ENCODE data around the gene EHD4.

Gene EHD4

DNA sequence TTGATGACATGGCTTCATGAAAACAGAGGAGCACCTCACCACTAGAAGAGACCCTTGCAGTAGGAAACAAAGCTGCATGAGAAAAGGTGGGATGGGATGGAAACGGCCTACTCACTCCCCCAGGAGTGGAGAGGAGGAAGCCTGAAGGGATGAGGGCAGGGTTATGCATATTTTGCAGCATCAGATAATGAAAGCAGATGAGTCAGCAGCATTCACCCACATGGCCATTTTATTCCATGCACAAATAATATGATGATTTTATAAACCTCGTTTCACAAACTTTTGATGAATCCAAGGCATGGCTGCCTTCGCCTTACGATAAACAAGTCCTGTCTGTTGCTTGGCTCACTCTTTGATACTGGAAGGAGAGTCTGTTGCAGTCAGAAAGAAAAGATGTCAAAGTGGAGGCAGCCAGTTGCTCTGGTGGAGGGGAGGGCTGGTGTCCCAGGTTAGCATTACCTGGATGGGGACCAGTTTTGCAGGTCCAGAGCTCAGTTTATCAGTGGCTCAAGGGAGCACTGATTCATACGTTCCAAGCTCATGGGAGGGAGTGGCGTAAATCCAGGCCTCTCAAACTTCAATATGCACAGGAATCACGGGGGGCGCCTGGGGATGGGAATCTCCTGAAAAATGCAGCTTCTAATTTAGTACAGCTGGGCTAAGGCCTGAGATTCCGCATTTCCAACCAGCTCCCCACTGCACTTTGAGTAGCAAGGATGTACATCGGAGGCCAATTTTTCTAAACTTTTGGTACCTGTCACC, 9.2 kb upstream of the EHD4 start:
- Histone ChIP-seq H3K4me3 (ENCODE audit: low read depth in 1 of 5, low read length in 5 of 5) (no peak overlapping the region), H3K9me3 (ENCODE audit: control insufficient read depth in 5 of 5, low read length in 5 of 5) (no peaks in the 10 kb centered on the region), H3K9ac (ENCODE audit: low read length in 5 of 5) (no peak overlapping the region), H3K27me3 (ENCODE audit: control insufficient read depth in 5 of 5, insufficient read depth in 4 of 5, low read length in 5 of 5) (no peaks in the 10 kb centered on the region), H3K27ac (ENCODE audit: low read depth, low read length) (no peak overlapping the region), H3K4me1 (ENCODE audit: control insufficient read depth in 5 of 5, insufficient read depth in 5 of 5, low read length in 5 of 5) (peaks cover 1 to 17% (median 13%) of the 10 kb centered on the region in 5 donors), H3K36me3 (ENCODE audit: control insufficient read depth in 5 of 5, insufficient read depth in 5 of 5, low read length in 5 of 5) (no peaks in the 10 kb centered on the region)

DNA sequence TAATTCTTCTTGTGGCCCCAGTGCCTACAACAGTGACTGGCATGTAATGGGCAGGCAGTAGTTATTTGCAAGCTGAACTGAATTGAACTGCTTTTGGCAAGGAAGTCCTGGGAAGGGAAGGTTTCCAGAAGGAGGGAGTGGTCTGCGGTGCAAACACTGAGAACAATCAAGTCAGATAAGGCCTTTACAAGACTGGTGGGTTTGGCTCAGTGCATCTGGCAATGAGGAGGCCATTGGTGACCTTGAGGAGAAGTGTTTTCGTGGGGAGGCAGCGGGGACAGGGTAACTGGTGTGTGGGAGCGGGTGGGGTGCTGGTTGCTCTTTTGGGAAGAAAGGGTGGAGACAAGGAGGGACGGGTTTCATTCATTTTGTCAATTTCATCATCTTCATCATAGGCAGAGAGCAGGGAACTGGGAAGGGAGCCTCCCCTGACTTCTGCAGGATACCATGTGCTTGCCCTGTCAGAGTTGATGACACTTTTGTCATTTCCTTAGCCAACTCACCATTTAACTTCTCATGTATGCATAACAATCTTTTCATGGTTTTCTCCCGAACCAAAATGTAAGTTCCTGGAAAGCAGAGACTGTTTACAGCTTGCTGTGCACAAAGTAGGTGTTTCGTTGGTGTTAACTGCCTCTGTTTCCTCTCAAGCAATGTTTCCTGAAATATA, 8.4 kb upstream of the EHD4 start:
- Histone ChIP-seq H3K27me3 (ENCODE audit: control insufficient read depth in 5 of 5, insufficient read depth in 4 of 5, low read length in 5 of 5) (no peaks in the 10 kb centered on the region), H3K4me1 (ENCODE audit: control insufficient read depth in 5 of 5, insufficient read depth in 5 of 5, low read length in 5 of 5) (peaks cover 1 to 17% (median 13%) of the 10 kb centered on the region in 5 donors), H3K9me3 (ENCODE audit: control insufficient read depth in 5 of 5, low read length in 5 of 5) (no peaks in the 10 kb centered on the region), H3K27ac (ENCODE audit: low read depth, low read length) (no peak overlapping the region), H3K36me3 (ENCODE audit: control insufficient read depth in 5 of 5, insufficient read depth in 5 of 5, low read length in 5 of 5) (no peaks in the 10 kb centered on the region), H3K9ac (ENCODE audit: low read length in 5 of 5) (no peak overlapping the region), H3K4me3 (ENCODE audit: low read depth in 1 of 5, low read length in 5 of 5) (no peak overlapping the region)

DNA sequence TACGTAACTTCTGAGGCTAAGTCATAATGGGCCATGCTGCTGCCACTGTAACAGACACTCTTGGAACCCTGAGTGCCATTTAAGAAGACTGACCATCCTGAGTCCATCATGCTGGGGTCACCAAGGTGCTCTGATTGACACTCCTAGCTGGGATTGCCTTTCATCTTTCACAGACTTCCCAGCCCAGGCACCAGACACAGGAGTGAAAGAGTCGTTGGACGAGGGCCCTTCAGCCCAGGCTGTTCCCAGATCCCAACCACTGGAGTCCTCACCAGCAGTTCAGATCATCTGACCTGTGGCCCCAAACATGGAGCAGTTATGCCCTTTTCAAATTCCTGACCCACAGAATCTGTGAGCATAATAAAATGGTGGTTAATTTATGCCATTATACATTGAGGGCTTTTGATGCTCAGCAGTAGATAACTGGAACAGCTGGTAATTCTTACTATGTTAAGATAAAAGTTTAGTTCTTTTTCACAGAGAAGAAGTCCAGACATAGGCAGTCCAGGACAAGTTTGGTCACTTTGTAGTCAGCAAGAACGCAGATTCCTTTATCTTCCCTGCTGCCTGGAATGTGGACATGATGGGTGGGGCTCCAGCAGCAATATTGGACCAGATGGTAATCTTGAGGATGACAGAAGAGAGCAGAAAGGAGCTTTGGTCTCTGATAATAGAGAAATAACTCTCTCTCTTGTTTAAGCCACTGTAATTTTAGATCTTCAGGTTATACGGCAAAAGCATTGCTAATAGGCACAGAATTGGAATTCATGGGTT, 7.3 kb upstream of the EHD4 start:
- Histone ChIP-seq H3K36me3 (ENCODE audit: control insufficient read depth in 5 of 5, insufficient read depth in 5 of 5, low read length in 5 of 5) (no peaks in the 10 kb centered on the region), H3K27ac (ENCODE audit: low read depth, low read length) (no peak overlapping the region), H3K9ac (ENCODE audit: low read length in 5 of 5) (no peak overlapping the region), H3K9me3 (ENCODE audit: control insufficient read depth in 5 of 5, low read length in 5 of 5) (no peaks in the 10 kb centered on the region), H3K4me3 (ENCODE audit: low read depth in 1 of 5, low read length in 5 of 5) (no peak overlapping the region), H3K4me1 (ENCODE audit: control insufficient read depth in 5 of 5, insufficient read depth in 5 of 5, low read length in 5 of 5) (peaks cover 0 to 14% (median 10%) of the 10 kb centered on the region in 5 donors), H3K27me3 (ENCODE audit: control insufficient read depth in 5 of 5, insufficient read depth in 4 of 5, low read length in 5 of 5) (no peaks in the 10 kb centered on the region)

DNA sequence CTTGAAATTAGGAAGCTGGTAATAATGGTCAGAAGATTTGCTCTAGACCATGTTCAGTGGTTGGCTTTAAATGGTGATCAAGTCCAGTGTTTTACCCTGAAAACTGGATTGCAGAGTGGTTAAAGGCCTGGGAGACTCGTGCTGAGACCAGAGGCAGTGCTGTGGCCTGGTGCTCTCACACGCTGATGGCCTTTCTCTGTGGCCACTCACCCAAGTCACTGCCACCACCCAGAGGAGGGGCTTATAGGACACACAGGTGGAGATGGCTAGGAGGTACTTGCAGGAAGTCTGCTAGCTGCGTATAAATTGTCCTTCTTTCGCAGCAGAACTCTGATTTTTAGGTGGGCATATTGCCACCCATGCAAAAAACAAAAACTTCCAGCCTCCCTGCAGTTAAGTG, 6.2 kb upstream of the EHD4 start:
- H3K36me3 ChIP-seq (ENCODE audit: control insufficient read depth in 5 of 5, insufficient read depth in 5 of 5, low read length in 5 of 5), result no peaks in the 10 kb centered on the region
- peaks cover 0 to 14% (median 10%) of the 10 kb centered on the region in 5 donors for H3K4me1 ChIP-seq (ENCODE audit: control insufficient read depth in 5 of 5, insufficient read depth in 5 of 5, low read length in 5 of 5)
- no peaks in the 10 kb centered on the region for H3K9me3 ChIP-seq (ENCODE audit: control insufficient read depth in 5 of 5, low read length in 5 of 5)
- no peak overlapping the region for H3K9ac ChIP-seq (ENCODE audit: low read length in 5 of 5)
- H3K4me3 ChIP-seq (ENCODE audit: low read depth in 1 of 5, low read length in 5 of 5), result no peak overlapping the region
- H3K27me3 ChIP-seq (ENCODE audit: control insufficient read depth in 5 of 5, insufficient read depth in 4 of 5, low read length in 5 of 5), result no peaks in the 10 kb centered on the region
- H3K27ac ChIP-seq (ENCODE audit: low read depth, low read length), result no peak overlapping the region

DNA sequence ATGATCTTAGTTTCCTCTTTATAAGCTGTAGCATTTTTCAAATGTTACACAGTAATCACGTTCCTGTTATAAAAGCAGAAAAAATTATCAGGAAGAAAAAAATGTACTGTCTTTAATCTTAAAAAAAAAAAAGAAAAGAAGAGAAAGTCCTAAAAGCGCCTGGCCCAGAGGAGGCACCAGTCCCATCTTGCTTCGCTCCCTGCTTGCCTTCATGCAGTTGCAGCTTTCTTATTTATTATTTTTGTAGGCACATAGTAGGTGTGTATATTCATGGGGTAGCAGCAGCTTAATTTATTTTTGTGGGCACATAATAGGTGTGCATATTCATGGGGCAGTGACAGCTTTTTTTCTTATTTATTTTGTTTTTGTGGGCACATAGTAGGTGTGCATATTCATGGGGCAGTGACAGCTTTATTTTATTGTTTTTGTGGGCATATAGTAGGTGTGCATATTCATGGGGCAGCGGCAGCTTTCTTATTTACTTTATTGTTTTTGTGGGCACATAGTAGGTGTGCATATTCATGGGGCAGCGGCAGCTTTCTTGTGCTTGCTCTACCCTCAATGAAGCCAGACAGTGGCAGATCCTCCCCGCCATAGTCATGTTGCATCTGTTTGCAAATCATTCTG, 5.5 kb upstream of the EHD4 start:
- Histone ChIP-seq H3K4me1 (ENCODE audit: control insufficient read depth in 5 of 5, insufficient read depth in 5 of 5, low read length in 5 of 5) (peaks cover 0 to 14% (median 12%) of the 10 kb centered on the region in 5 donors), H3K9me3 (ENCODE audit: control insufficient read depth in 5 of 5, low read length in 5 of 5) (no peaks in the 10 kb centered on the region), H3K4me3 (ENCODE audit: low read depth in 1 of 5, low read length in 5 of 5) (no peak overlapping the region), H3K27me3 (ENCODE audit: control insufficient read depth in 5 of 5, insufficient read depth in 4 of 5, low read length in 5 of 5) (no peaks in the 10 kb centered on the region), H3K36me3 (ENCODE audit: control insufficient read depth in 5 of 5, insufficient read depth in 5 of 5, low read length in 5 of 5) (no peaks in the 10 kb centered on the region), H3K27ac (ENCODE audit: low read depth, low read length) (no peak overlapping the region), H3K9ac (ENCODE audit: low read length in 5 of 5) (no peak overlapping the region)

DNA sequence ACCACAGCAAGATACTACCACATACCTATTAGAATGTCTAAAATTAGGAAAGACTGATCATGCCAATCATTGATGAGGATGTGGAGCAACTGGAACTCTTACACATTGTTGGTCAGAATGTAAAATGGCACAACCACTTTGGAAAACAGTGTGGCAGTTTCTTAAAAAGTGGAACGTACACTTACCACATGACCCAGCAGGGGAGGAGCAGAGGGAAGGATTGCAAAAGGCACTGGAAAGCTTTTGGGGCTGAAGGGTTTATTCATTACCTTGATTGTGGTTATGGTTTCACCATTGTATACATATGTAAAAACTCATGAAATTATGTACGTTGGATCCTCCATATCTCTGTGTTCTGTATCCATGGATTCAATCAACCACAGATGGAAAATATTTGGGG, 3.3 kb upstream of the EHD4 start:
- Histone ChIP-seq H3K27ac (ENCODE audit: low read depth, low read length) (no peak overlapping the region), H3K4me1 (ENCODE audit: control insufficient read depth in 5 of 5, insufficient read depth in 5 of 5, low read length in 5 of 5) (peaks cover 0 to 27% (median 16%) of the 10 kb centered on the region in 5 donors), H3K9me3 (ENCODE audit: control insufficient read depth in 5 of 5, low read length in 5 of 5) (no peaks in the 10 kb centered on the region), H3K36me3 (ENCODE audit: control insufficient read depth in 5 of 5, insufficient read depth in 5 of 5, low read length in 5 of 5) (no peaks in the 10 kb centered on the region), H3K4me3 (ENCODE audit: low read depth in 1 of 5, low read length in 5 of 5) (no peak overlapping the region), H3K9ac (ENCODE audit: low read length in 5 of 5) (no peak overlapping the region), H3K27me3 (ENCODE audit: control insufficient read depth in 5 of 5, insufficient read depth in 4 of 5, low read length in 5 of 5) (no peaks in the 10 kb centered on the region)

DNA sequence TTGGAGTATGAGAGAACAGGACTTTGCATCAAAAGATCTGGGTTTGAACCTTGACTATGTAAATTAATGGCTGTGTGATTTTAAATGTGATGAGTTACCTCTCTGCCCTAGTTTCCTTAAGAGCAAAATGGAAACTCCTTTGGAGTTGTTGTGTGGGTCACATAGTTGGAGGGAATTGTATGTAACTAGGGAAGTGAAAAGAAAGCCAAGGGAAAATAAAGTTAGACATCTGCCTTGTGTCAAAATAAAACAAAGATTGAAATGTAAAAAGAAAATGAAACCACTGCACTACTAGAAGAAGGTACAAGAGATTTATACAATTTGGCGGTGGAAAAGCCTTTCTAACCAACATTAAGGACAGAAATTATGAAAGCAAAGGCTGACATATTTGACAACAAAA, 1.7 kb upstream of the EHD4 start:
- Histone ChIP-seq H3K4me1 (ENCODE audit: control insufficient read depth in 5 of 5, insufficient read depth in 5 of 5, low read length in 5 of 5) (peaks cover 0 to 33% (median 25%) of the 10 kb centered on the region in 5 donors), H3K36me3 (ENCODE audit: control insufficient read depth in 5 of 5, insufficient read depth in 5 of 5, low read length in 5 of 5) (no peaks in the 10 kb centered on the region), H3K27me3 (ENCODE audit: control insufficient read depth in 5 of 5, insufficient read depth in 4 of 5, low read length in 5 of 5) (no peaks in the 10 kb centered on the region), H3K27ac (ENCODE audit: low read depth, low read length) (no peak overlapping the region), H3K4me3 (ENCODE audit: low read depth in 1 of 5, low read length in 5 of 5) (no peak overlapping the region), H3K9me3 (ENCODE audit: control insufficient read depth in 5 of 5, low read length in 5 of 5) (no peaks in the 10 kb centered on the region), H3K9ac (ENCODE audit: low read length in 5 of 5) (no peak overlapping the region)

DNA sequence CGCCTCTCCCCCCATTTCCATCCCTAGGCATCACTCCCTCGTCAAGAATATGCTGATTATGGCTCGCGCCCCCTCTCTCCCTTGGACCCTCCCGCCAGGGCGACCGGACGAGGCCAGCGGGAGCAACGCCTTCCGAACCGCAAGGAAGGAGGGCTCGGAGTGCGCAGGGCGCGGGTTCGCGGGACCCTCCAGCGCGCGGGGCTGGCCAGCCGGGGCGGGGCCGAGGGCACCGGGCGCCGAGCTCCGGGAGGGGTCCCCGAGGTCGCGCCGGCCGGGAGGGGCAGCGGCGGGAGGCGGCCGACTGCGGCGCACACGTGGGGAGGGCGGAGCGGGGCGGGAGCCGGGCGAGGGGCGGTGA, 483 bp downstream of the EHD4 start:
- H3K9ac ChIP-seq (ENCODE audit: low read length in 5 of 5), result peak overlapping the region in 4 of 5 donors; percentile 80 to 97 (median 94)
- peaks cover 0 to 49% (median 46%) of the 10 kb centered on the region in 5 donors for H3K4me1 ChIP-seq (ENCODE audit: control insufficient read depth in 5 of 5, insufficient read depth in 5 of 5, low read length in 5 of 5)
- peak overlapping the region; percentile 83 for H3K27ac ChIP-seq (ENCODE audit: low read depth, low read length)
- H3K9me3 ChIP-seq (ENCODE audit: control insufficient read depth in 5 of 5, low read length in 5 of 5), result no peaks in the 10 kb centered on the region
- H3K4me3 ChIP-seq (ENCODE audit: low read depth in 1 of 5, low read length in 5 of 5), result peak overlapping the region; percentile 96 to 100 (median 98)
- no peaks in the 10 kb centered on the region for H3K36me3 ChIP-seq (ENCODE audit: control insufficient read depth in 5 of 5, insufficient read depth in 5 of 5, low read length in 5 of 5)
- no peaks in the 10 kb centered on the region for H3K27me3 ChIP-seq (ENCODE audit: control insufficient read depth in 5 of 5, insufficient read depth in 4 of 5, low read length in 5 of 5)

DNA sequence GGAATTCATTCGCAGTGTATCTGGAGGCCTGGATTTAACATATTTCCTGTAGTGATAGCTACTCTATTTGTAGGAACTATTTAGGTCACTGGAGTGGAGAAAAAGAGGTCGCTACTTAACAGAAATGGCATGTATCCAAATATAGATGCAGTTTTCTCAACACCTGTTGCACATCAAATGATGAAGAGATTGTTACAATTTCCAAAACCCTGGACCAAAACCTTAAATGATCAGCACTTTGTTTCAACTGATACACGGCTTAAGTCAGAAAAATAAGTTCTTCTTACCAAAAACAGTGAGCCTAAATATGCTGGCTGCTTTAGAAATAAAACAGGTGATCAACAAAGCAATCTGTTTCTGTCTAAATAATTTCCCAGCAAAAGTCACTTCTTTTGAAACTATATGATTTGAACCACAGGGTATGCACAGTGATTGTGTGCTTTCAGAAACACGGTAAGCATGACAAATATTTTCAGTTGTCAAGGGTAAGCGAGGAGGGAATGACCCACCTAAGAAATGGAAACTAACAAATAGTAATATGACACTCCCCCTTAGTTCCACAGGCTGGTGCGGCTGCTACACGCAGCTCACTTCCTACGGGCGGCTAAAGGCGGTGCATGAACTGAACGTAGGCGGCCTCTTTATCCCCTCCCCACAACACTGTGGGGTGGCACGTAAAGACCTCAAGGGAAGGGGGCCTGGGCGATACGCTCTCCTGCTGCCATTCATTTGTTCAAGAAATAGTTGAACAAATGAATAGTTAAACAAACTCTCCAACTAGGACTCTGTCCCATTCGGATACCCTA, 1.1 kb downstream of the EHD4 start:
- no peaks in the 10 kb centered on the region for H3K9me3 ChIP-seq (ENCODE audit: control insufficient read depth in 5 of 5, low read length in 5 of 5)
- H3K4me3 ChIP-seq (ENCODE audit: low read depth in 1 of 5, low read length in 5 of 5), result peak overlapping the region; percentile 96 to 100 (median 98)
- peak overlapping the region; percentile 83 for H3K27ac ChIP-seq (ENCODE audit: low read depth, low read length)
- no peaks in the 10 kb centered on the region for H3K36me3 ChIP-seq (ENCODE audit: control insufficient read depth in 5 of 5, insufficient read depth in 5 of 5, low read length in 5 of 5)
- H3K4me1 ChIP-seq (ENCODE audit: control insufficient read depth in 5 of 5, insufficient read depth in 5 of 5, low read length in 5 of 5), result peaks cover 0 to 55% (median 50%) of the 10 kb centered on the region in 5 donors
- H3K9ac ChIP-seq (ENCODE audit: low read length in 5 of 5), result peak overlapping the region in 4 of 5 donors; percentile 80 to 97 (median 90)
- H3K27me3 ChIP-seq (ENCODE audit: control insufficient read depth in 5 of 5, insufficient read depth in 4 of 5, low read length in 5 of 5), result no peaks in the 10 kb centered on the region

Measured in subcutaneous abdominal adipose tissue (tissue), 5 donors.